IMR-90 (cell line): Measurements from ENCODE around the gene MDFIC2. TPM values are rescaled to one million over a fixed set of nuclear protein-coding genes. Genes with fewer than 3 reads are reported as not detected.

Experiments used
- ATAC-seq: fragments of 200-7000 bp; cut with Tn5 transposase; 2 replicates; pipeline ENCODE4 v1.9.1; 2020; ENCODE audit warnings: low read depth, mild to moderate bottlenecking, moderate library complexity
- BruUV-seq: library from RNA; stranded (reverse); fragments of 400-500 nt; replicated peaks from 2 replicates; lab custom pipeline; 2021; lab: Mats Ljungman, UMichigan
- CTCF ChIA-PET: fragments of 300-600 bp; formaldehyde crosslinking; extraction: SDS; loops from one replicate; lab custom pipeline; 2021; ENCODE audit warnings: antibody characterized with exemption; lab: Yijun Ruan, JAX
- POLR2A ChIA-PET: fragments of 300-600 bp; sonication (Branson Sonifier 250); formaldehyde crosslinking; loops from one replicate; lab custom pipeline; 2022; ENCODE audit warnings: antibody characterized with exemption; ENCODE audit not compliant: unreplicated experiment; lab: Charles Lee
- DNase-seq: peaks from one replicate; pipeline ENCODE4 v3.0.0; 2013
- H2AFZ ChIP-seq: replicated peaks from 2 replicates; pipeline ENCODE3; 2013; ENCODE audit warnings: low read length, mild to moderate bottlenecking; ENCODE audit not compliant: poor library complexity
- H2AK5ac ChIP-seq: 2 replicates; pipeline ENCODE4 v1.6.1; 2013; ENCODE audit warnings: low read depth, low read length, inconsistent platforms
- H2AK9ac ChIP-seq: replicated peaks from 2 replicates; pipeline ENCODE3; 2013; ENCODE audit warnings: mild to moderate bottlenecking, low read depth, low read length, moderate library complexity; ENCODE audit not compliant: poor library complexity
- H2BK120ac ChIP-seq: 2 replicates; pipeline ENCODE4 v1.6.1; 2013; ENCODE audit warnings: low read depth, low read length, inconsistent platforms
- H2BK15ac ChIP-seq: 3 replicates; pipeline ENCODE4 v1.6.1; 2013; ENCODE audit warnings: low read depth, low read length, inconsistent platforms
- H2BK20ac ChIP-seq: 2 replicates; pipeline ENCODE4 v1.6.1; 2013; ENCODE audit warnings: low read depth, mild to moderate bottlenecking, inconsistent platforms, low read length, moderate library complexity
- H2BK5ac ChIP-seq: 2 replicates; pipeline ENCODE4 v1.6.1; 2013; ENCODE audit warnings: mild to moderate bottlenecking, low read depth, low read length, inconsistent platforms; ENCODE audit not compliant: poor library complexity, severe bottlenecking
- H3K14ac ChIP-seq: replicated peaks from 2 replicates; pipeline ENCODE4 v1.6.1; 2013; ENCODE audit warnings: low read depth, low read length, inconsistent platforms
- H3K18ac ChIP-seq: 2 replicates; pipeline ENCODE4 v1.6.1; 2013; ENCODE audit warnings: low read depth, low read length, control low read depth
- H3K23ac ChIP-seq: 2 replicates; pipeline ENCODE4 v1.6.1; 2013; ENCODE audit warnings: low read depth, low read length, inconsistent platforms
- H3K27ac ChIP-seq: 2 replicates; pipeline ENCODE4 v1.5.1; 2013; ENCODE audit warnings: mild to moderate bottlenecking, control low read depth, low read length; ENCODE audit not compliant: insufficient read depth
- H3K27me3 ChIP-seq: 2 replicates; pipeline ENCODE4 v1.6.1; 2013; ENCODE audit warnings: low read length; ENCODE audit not compliant: control insufficient read depth, insufficient read depth
- H3K36me3 ChIP-seq: 2 replicates; pipeline ENCODE4 v1.6.1; 2013; ENCODE audit warnings: low read length, mixed read lengths; ENCODE audit not compliant: control insufficient read depth, insufficient read depth
- H3K4ac ChIP-seq: 2 replicates; pipeline ENCODE4 v1.6.1; 2013; ENCODE audit warnings: low read depth, low read length, inconsistent platforms
- H3K4me1 ChIP-seq: 2 replicates; pipeline ENCODE4 v1.6.1; 2013; ENCODE audit warnings: low read length, mixed read lengths; ENCODE audit not compliant: control insufficient read depth, insufficient read depth
- H3K4me2 ChIP-seq: 2 replicates; pipeline ENCODE4 v1.6.1; 2013; ENCODE audit warnings: low read depth, mild to moderate bottlenecking, control low read depth, low read length, moderate library complexity
- H3K4me3 ChIP-seq: 2 replicates; pipeline ENCODE4 v1.5.1; 2013; ENCODE audit warnings: low read depth, mild to moderate bottlenecking, control low read depth, low read length, moderate library complexity; ENCODE audit not compliant: insufficient read depth
- H3K56ac ChIP-seq: 2 replicates; pipeline ENCODE4 v1.6.1; 2013; ENCODE audit warnings: low read length, inconsistent platforms; ENCODE audit not compliant: insufficient read depth; ENCODE audit errors: extremely low read depth
- H3K79me1 ChIP-seq, 2 experiments: 2 replicates each; pipeline ENCODE4 v1.6.1; 2013; ENCODE audit warnings: low read length in 2 of 2, inconsistent platforms in 1 of 2, low read depth in 1 of 2
- H3K9ac ChIP-seq: 2 replicates; pipeline ENCODE4 v1.6.1; 2013; ENCODE audit warnings: low read depth, low read length, control low read depth
- H3K9me1 ChIP-seq: 2 replicates; pipeline ENCODE4 v1.6.1; 2013; ENCODE audit warnings: low read length, inconsistent platforms; ENCODE audit not compliant: insufficient read depth
- H3K9me3 ChIP-seq: 2 replicates; pipeline ENCODE4 v1.6.1; 2013; ENCODE audit warnings: low read length; ENCODE audit not compliant: control insufficient read depth, insufficient read depth
- H4K20me1 ChIP-seq: 2 replicates; pipeline ENCODE4 v1.6.1; 2013; ENCODE audit warnings: low read length, inconsistent platforms; ENCODE audit not compliant: insufficient read depth
- H4K5ac ChIP-seq: 2 replicates; pipeline ENCODE4 v1.6.1; 2013; ENCODE audit warnings: mild to moderate bottlenecking, low read depth, low read length, control low read depth
- H4K8ac ChIP-seq, 2 experiments: 2 replicates each; pipeline ENCODE4 v1.6.1; 2013; ENCODE audit warnings: low read depth in 2 of 2, low read length in 2 of 2, control low read depth in 1 of 2, inconsistent platforms in 1 of 2
- H4K91ac ChIP-seq: 2 replicates; pipeline ENCODE4 v1.6.1; 2013; ENCODE audit warnings: low read depth, low read length, inconsistent platforms; ENCODE audit not compliant: insufficient read depth
- BHLHE40 ChIP-seq: fragments of 150-350 bp; IDR thresholded peaks from 2 replicates; pipeline ENCODE4 v1.6.1; 2016; ENCODE audit warnings: mild to moderate bottlenecking, low read depth, low read length
- FOS ChIP-seq: fragments of 150-350 bp; IDR thresholded peaks from 2 replicates; pipeline ENCODE4 v1.6.1; 2016; ENCODE audit warnings: low read depth, low read length
- NFE2L2 ChIP-seq: fragments of 150-350 bp; IDR thresholded peaks from 2 replicates; pipeline ENCODE4 v1.6.1; 2016; ENCODE audit warnings: low read depth, mild to moderate bottlenecking, low read length
- RAD21 ChIP-seq: IDR thresholded peaks from 2 replicates; pipeline ENCODE4 v1.6.1; 2012; ENCODE audit warnings: low read length, improper control_type of control experiment
- WGBS, 2 experiments: methylation state at CpG; one replicate each; pipeline versions ENCODE4 v1.1.5 to v1.1.7; 2013; ENCODE audit warnings: missing lambda C conversion rate in 2 of 2; ENCODE audit not compliant: insufficient read length in 1 of 2; ENCODE audit errors: extremely low coverage in 2 of 2; 5-methylcytosine and 5-hydroxymethylcytosine counted together
- dilution Hi-C: fragments of 300-500 bp; cut with HindIII; formaldehyde crosslinking; loops from one replicate; pipeline ENCODE4 v1.14.3; 2018; ENCODE audit warnings: low sequenced_read_pairs; ENCODE audit not compliant: unreplicated experiment
- in situ Hi-C: fragments of 300-500 bp; cut with MboI; formaldehyde crosslinking; loops from 3 replicates; pipeline ENCODE4 v1.14.3; 2019; ENCODE audit warnings: low sequenced_read_pairs, inconsistent platforms, mixed read lengths
- intact Hi-C: fragments of 100-400 bp; cut with micrococcal nuclease; formaldehyde crosslinking; loops from 2 replicates; pipeline ENCODE4 v1.10.0; 2022
- polyA plus RNA-seq, 3 experiments: library from polyadenylated mRNA; depleted of rRNA; stranded (reverse); fragments of >200 nt; gene quantifications; 2 replicates each; pipeline ENCODE4 v1.2.3, GENCODE V29; 2012; ENCODE audit warnings: low replicate concordance in 1 of 3
- total RNA-seq: library from RNA; depleted of rRNA; stranded (reverse); fragments of >200 nt; gene quantifications from 2 replicates; pipeline ENCODE4 v1.2.3, GENCODE V29; 2012

Gene MDFIC2
- total and polyA plus RNA-seq, 2 of the 4 experiments (the other 2 are of a cell fraction) = not detected

DNA sequence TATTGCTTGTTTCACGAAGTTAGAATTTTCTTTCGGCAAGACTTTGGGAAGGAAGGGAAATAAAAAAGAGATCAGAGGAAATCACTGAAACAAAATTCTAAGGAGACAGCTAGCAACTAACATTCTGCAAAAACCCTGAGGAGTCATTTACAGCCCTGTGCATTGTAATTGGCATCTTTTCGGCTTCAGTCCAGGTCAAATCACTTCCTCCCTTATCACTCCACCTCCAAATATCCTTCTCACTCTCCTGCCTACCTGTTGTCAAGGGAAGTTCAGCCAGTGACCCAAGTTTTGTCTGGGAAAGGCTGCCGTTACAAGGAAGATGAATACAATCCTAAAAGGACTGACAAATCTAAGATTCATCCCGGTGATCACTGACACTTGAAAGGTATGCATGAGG is 39.6 kb downstream of the MDFIC2 start:
- DNase-seq (no peak), ATAC-seq (no peak)
- no TSS peak for BruUV-seq
- Histone ChIP-seq H2BK5ac (no peak overlapping the region), H3K4me3 (no peak overlapping the region), H3K27ac (no peak overlapping the region), H3K4me1 (no peaks in the 10 kb centered on the region), H3K79me1 (no peaks in the 10 kb centered on the region), H3K9ac (no peak overlapping the region), H3K4ac (no peak overlapping the region), H3K4me2 (no peak overlapping the region), H4K8ac (no peak overlapping the region), H3K56ac (no peak overlapping the region), H4K20me1 (no peaks in the 10 kb centered on the region), H3K18ac (no peak overlapping the region), H4K5ac (no peak overlapping the region), H2AK9ac (no peak overlapping the region), H2BK20ac (no peak overlapping the region), H4K91ac (no peak overlapping the region), H2BK120ac (no peak overlapping the region), H3K36me3 (no peaks in the 10 kb centered on the region), H2AK5ac (no peak overlapping the region), H3K14ac (no peak overlapping the region), H2BK15ac (no peak overlapping the region), H3K9me1 (no peaks in the 10 kb centered on the region), H3K9me3 (no peaks in the 10 kb centered on the region), H2AFZ (no peak overlapping the region), H3K23ac (no peak overlapping the region), H3K27me3 (no peaks in the 10 kb centered on the region)
- in situ Hi-C loops = no loop called here
- intact Hi-C loops = no loop called here
- ChIA-PET CTCF (no interaction called here), POLR2A (no interaction called here)
- dilution Hi-C loops = no loop called here
- no CpG with 5 or more reads among the region's 5 CpGs for WGBS, 2 experiments
- TF ChIP-seq FOS = no peak
- TF ChIP-seq NFE2L2 = no peak
- TF ChIP-seq RAD21 = no peak
- no peak for TF ChIP-seq BHLHE40
